ENCODE data around the gene TPCN1. TPM values are rescaled to one million over a fixed set of nuclear protein-coding genes. Genes with fewer than 3 reads are reported as not detected.
A peak's percentile ranks its signal among the peaks of the same experiment; 100 is the strongest.

TPCN1 gene
- total RNA-seq, 1 donor from 2014 or later = 8.4 TPM

DNA sequence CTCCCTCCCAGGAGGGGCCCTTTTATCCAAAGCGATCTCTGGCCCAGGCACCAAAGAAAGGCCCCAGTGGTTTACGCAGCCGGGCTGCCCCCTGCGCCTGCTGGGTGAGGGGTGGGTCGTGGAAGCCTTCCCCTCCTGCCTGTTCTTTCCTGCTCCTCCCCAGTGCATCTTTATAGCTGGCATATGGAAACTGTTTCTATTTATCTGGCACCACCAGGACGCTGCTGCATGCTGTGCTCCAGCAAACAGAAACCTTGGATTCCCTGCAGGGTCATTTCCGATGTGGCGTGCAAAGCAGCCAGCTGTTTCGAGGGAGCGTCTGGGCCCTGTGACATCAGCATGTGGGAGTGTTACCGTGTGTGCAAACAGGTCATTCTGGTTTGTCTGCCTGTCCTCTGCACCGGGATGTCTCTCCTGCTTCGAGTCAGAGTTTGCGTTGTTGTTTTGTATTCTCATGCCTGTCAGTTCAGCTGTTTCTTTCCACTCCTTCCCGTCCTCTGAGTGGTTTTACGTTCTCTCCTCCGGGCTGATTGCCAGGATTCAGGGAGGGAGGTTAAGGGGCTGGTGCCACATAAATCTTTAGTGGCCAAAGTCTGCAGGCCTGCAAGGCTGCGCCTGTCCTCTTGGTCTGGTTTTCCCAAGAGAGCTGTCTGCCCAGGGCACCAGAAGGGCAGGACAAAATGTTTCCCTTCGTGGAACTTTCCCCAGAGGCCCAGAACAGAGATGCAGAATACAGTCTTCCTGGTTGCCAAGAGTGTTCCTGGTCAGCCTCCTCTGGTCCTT is 24.6 kb downstream of the TPCN1 start:
- Mint-ChIP-seq H3K4me3 (ENCODE audit: unreplicated experiment) (peak overlapping the region; percentile 1), H3K27ac (ENCODE audit: unreplicated experiment) (peak overlapping the region; percentile 70), H3K9me3 (ENCODE audit: unreplicated experiment) (no peaks in the 10 kb centered on the region), H3K4me1 (ENCODE audit: unreplicated experiment) (peaks cover 24% of the 10 kb centered on the region), H3K27me3 (ENCODE audit: unreplicated experiment) (peaks cover 10% of the 10 kb centered on the region), H3K36me3 (ENCODE audit: low read depth, unreplicated experiment) (peaks cover 9% of the 10 kb centered on the region)
- peak; percentile 43 for DNase-seq (ENCODE audit: low spot score)
- TF ChIP-seq, protein P1, sequence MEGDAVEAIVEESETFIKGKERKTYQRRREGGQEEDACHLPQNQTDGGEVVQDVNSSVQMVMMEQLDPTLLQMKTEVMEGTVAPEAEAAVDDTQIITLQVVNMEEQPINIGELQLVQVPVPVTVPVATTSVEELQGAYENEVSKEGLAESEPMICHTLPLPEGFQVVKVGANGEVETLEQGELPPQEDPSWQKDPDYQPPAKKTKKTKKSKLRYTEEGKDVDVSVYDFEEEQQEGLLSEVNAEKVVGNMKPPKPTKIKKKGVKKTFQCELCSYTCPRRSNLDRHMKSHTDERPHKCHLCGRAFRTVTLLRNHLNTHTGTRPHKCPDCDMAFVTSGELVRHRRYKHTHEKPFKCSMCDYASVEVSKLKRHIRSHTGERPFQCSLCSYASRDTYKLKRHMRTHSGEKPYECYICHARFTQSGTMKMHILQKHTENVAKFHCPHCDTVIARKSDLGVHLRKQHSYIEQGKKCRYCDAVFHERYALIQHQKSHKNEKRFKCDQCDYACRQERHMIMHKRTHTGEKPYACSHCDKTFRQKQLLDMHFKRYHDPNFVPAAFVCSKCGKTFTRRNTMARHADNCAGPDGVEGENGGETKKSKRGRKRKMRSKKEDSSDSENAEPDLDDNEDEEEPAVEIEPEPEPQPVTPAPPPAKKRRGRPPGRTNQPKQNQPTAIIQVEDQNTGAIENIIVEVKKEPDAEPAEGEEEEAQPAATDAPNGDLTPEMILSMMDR (IDR thresholded peaks at IDR 0.05; ENCODE audit: unreplicated experiment) = no peak

DNA sequence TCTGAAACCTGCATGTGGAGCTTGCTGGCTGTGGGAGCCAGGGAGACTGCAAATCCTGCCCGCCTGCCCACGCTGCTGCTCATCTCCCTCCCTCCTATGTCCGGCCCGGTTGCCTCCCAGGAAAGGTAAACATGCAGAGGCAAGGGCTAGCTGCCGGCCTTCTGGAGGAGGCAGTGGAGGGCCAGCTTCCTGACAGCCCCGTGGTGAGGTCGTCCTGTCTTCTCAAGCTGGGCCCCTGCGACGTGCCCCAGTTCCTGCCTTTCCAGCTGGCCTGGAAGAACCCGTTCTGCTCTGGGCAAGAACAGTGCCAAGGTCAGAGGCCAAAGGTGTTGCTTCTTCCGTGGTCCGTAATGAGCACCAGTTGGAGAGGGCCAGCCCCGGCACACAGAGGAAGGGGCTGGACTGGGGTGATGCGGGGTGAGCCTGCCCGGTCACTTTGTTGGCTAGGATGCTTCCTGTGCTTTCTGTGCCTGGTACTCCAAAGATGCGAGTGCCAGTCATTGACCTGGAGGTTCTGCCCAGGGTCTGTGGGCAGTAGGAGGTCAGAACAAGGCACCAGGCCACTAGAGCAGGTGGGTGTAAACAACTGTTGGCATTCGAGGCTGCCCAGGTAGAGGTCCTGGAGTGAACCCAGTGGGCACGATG is 25.3 kb downstream of the TPCN1 start:
- TF ChIP-seq, protein P1 (IDR thresholded peaks at IDR 0.05; ENCODE audit: unreplicated experiment) = no peak
- H3K4me1 Mint-ChIP-seq (ENCODE audit: unreplicated experiment) = peaks cover 22% of the 10 kb centered on the region
- DNase-seq (ENCODE audit: low spot score) = peak; percentile 44
- H3K4me3 Mint-ChIP-seq (ENCODE audit: unreplicated experiment) = no peak overlapping the region
- H3K27me3 Mint-ChIP-seq (ENCODE audit: unreplicated experiment) = peaks cover 10% of the 10 kb centered on the region
- no peaks in the 10 kb centered on the region for H3K9me3 Mint-ChIP-seq (ENCODE audit: unreplicated experiment)
- H3K27ac Mint-ChIP-seq (ENCODE audit: unreplicated experiment) = peak overlapping the region; percentile 42
- peaks cover 9% of the 10 kb centered on the region for H3K36me3 Mint-ChIP-seq (ENCODE audit: low read depth, unreplicated experiment)

DNA sequence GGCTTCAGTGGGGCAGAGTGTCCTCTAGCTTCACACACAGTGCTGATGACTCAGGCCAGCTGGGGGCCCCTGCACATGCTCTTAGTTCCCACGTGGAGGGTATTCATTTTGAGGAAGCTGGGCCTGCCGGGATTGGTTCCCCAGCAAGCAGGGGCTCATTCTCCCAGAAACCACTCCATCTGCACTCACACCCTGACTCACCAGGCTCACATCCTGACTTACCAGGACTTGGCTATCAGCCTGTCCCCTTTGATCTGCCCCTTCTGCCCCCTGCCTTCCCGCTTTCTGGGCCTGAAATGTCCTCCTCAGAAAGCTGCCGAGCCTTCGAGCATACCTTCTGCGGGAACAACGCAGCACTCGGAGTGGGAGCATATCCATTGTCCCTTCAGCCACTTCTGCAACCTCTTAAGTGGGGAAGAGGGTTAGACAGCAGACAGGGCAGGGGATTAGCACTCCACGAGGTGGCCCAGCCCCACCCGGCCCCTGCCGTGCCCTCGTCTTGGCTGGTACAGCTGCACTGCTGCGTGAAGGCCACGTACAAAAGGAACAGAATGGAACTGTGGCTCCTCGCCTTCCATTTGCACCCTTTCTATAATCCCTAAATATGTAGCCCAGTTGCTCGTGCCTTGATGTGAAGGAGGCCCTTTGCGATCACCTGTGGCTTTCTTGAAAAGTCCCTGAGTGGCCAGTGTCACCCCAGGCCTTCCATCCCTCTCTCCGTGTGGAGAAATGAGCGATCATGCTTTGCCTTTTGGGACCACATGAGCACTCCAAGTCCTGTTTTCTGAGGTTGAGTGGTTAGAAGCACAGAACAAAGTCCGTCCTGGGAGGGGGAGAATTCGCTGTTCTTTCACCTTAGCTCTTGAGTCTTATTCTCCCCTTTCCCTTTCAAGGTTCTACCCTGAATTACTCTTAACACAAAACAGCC is 26.1 kb downstream of the TPCN1 start:
- no peak for DNase-seq (ENCODE audit: low spot score)
- Mint-ChIP-seq H3K4me1 (ENCODE audit: unreplicated experiment) (peaks cover 20% of the 10 kb centered on the region), H3K27ac (ENCODE audit: unreplicated experiment) (no peak overlapping the region), H3K4me3 (ENCODE audit: unreplicated experiment) (peak overlapping the region; percentile 42), H3K27me3 (ENCODE audit: unreplicated experiment) (peaks cover 8% of the 10 kb centered on the region), H3K36me3 (ENCODE audit: low read depth, unreplicated experiment) (peaks cover 9% of the 10 kb centered on the region), H3K9me3 (ENCODE audit: unreplicated experiment) (no peaks in the 10 kb centered on the region)
- TF ChIP-seq, protein P1 (IDR thresholded peaks at IDR 0.05; ENCODE audit: unreplicated experiment) = no peak

- H3K4me3 Mint-ChIP-seq (ENCODE audit: unreplicated experiment) = no peak overlapping the region
- DNase-seq (ENCODE audit: low spot score) = no peak
- peaks cover 20% of the 10 kb centered on the region for H3K4me1 Mint-ChIP-seq (ENCODE audit: unreplicated experiment)
- TF ChIP-seq, protein P1 (IDR thresholded peaks at IDR 0.05; ENCODE audit: unreplicated experiment) = no peak
- H3K36me3 Mint-ChIP-seq (ENCODE audit: low read depth, unreplicated experiment) = peaks cover 4% of the 10 kb centered on the region
- H3K9me3 Mint-ChIP-seq (ENCODE audit: unreplicated experiment) = no peaks in the 10 kb centered on the region
- peaks cover 8% of the 10 kb centered on the region for H3K27me3 Mint-ChIP-seq (ENCODE audit: unreplicated experiment)
- H3K27ac Mint-ChIP-seq (ENCODE audit: unreplicated experiment) = no peak overlapping the region
Measured at GRCh38 chr12:113248051-113248825, 27.0 kb downstream of the TPCN1 start.

Data from endothelial cell (in vitro differentiated cells).